ENCODE measurements around the gene LTA4H. TPM values are rescaled to one million over a fixed set of nuclear protein-coding genes. Genes with fewer than 3 reads are reported as not detected.

The LTA4H gene
- total RNA-seq, 4 donors from 2014 or later: 41.4 to 50.2 (median 44.7) TPM

DNA sequence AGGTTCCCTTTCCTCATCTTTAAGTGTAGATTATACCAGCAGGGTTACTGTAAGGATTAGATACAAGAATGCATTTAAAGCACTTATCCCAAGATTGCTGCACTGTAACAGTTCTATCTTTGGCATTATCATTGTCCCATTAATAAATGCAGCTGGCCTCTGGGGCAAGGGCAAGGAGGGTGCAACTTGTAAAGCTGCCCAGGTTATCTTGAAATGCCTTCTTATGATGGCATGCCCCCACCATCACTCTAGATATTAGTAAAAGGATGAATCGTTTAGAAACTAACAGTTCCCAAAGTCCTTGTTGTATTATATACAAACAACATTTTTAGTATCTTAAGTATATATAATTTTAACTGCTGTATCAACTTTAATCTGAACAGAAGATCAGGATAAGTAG lies 6.8 kb downstream of the LTA4H start:
- H3K36me3 ChIP-seq: peaks cover 0 to 51% (median 5%) of the 10 kb centered on the region in 3 donors
- H3K4me3 ChIP-seq: no peak overlapping the region
- 82 to 97% methylated on average over 1 of the region's 1 CpG for WGBS, 2 donors
- H3K27ac ChIP-seq: no peak overlapping the region
- H3K9me3 ChIP-seq: no peaks in the 10 kb centered on the region
- no peaks in the 10 kb centered on the region for H3K27me3 ChIP-seq
- peaks cover 0 to 21% (median 3%) of the 10 kb centered on the region in 4 donors for H3K4me1 ChIP-seq
- no peak for DNase-seq (ENCODE audit: low spot score in 2 of 2)
- no peak for TF ChIP-seq EP300 (IDR thresholded peaks at IDR 0.05)
- TF ChIP-seq, protein P1, sequence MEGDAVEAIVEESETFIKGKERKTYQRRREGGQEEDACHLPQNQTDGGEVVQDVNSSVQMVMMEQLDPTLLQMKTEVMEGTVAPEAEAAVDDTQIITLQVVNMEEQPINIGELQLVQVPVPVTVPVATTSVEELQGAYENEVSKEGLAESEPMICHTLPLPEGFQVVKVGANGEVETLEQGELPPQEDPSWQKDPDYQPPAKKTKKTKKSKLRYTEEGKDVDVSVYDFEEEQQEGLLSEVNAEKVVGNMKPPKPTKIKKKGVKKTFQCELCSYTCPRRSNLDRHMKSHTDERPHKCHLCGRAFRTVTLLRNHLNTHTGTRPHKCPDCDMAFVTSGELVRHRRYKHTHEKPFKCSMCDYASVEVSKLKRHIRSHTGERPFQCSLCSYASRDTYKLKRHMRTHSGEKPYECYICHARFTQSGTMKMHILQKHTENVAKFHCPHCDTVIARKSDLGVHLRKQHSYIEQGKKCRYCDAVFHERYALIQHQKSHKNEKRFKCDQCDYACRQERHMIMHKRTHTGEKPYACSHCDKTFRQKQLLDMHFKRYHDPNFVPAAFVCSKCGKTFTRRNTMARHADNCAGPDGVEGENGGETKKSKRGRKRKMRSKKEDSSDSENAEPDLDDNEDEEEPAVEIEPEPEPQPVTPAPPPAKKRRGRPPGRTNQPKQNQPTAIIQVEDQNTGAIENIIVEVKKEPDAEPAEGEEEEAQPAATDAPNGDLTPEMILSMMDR (IDR thresholded peaks at IDR 0.05): no peak
- TF ChIP-seq POLR2A (IDR thresholded peaks at IDR 0.05): no peak

GRCh38 chr12:96026331-96026730 lies 9.1 kb downstream of the LTA4H start:
- TF ChIP-seq, protein P1 (IDR thresholded peaks at IDR 0.05): no peak
- no peak for TF ChIP-seq POLR2A (IDR thresholded peaks at IDR 0.05)
- TF ChIP-seq EP300 (IDR thresholded peaks at IDR 0.05): no peak
- peaks cover 0 to 7% (median 0%) of the 10 kb centered on the region in 4 donors for H3K4me1 ChIP-seq
- no peak for DNase-seq (ENCODE audit: low spot score in 2 of 2)
- no peaks in the 10 kb centered on the region for H3K27me3 ChIP-seq
- 63 to 64% methylated on average over 1 of the region's 1 CpG for WGBS, 2 donors
- H3K27ac ChIP-seq: no peak overlapping the region
- H3K9me3 ChIP-seq: no peaks in the 10 kb centered on the region
- peaks cover 0 to 73% (median 5%) of the 10 kb centered on the region in 3 donors for H3K36me3 ChIP-seq
- no peak overlapping the region for H3K4me3 ChIP-seq

- 97 to 99% methylated on average over 4 of the region's 4 CpGs for WGBS, 2 donors
- Histone ChIP-seq H3K9me3 (no peaks in the 10 kb centered on the region), H3K4me3 (no peak overlapping the region), H3K4me1 (peaks cover 0 to 7% (median 0%) of the 10 kb centered on the region in 4 donors), H3K27me3 (no peaks in the 10 kb centered on the region), H3K36me3 (peaks cover 0 to 81% (median 5%) of the 10 kb centered on the region in 3 donors), H3K27ac (no peak overlapping the region)
- no peak for TF ChIP-seq EP300 (IDR thresholded peaks at IDR 0.05)
- TF ChIP-seq, protein P1 (IDR thresholded peaks at IDR 0.05): no peak
- TF ChIP-seq POLR2A (IDR thresholded peaks at IDR 0.05): no peak
- DNase-seq (ENCODE audit: low spot score in 2 of 2): no peak
Observed at GRCh38 chr12:96025518-96025917, 9.9 kb downstream of the LTA4H start.

- Histone ChIP-seq H3K4me1 (no peaks in the 10 kb centered on the region), H3K36me3 (peaks cover 0 to 92% (median 5%) of the 10 kb centered on the region in 3 donors), H3K27me3 (no peaks in the 10 kb centered on the region), H3K9me3 (no peaks in the 10 kb centered on the region), H3K27ac (no peak overlapping the region), H3K4me3 (no peak overlapping the region)
- TF ChIP-seq EP300 (IDR thresholded peaks at IDR 0.05) (no peak), POLR2A (IDR thresholded peaks at IDR 0.05) (no peak)
- no peak for DNase-seq (ENCODE audit: low spot score in 2 of 2)
- whole genome bisulfite sequencing, 2 donors: 82% methylated on average over 3 of the region's 3 CpGs
Observed at GRCh38 chr12:96020314-96021003, 14.9 kb downstream of the LTA4H start.

DNA sequence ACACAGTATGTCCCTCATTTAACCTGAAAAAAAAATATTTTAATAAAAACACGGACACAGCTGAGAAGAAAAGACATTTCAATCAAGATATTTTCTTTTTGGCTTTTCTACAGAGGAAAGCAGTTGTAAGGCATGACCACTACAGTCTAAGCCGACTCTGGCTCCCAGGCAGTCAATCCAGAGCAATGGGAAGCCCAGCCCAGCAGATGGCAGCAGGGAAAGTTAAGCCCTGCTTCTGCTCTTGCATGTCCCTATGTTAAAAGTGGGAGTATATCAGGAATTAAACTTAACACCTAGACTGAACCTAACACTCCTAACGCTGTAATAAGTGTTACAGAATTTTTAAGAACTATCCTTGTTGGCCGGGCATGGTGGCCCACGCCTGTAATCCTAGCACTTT lies 19.7 kb downstream of the LTA4H start:
- DNase-seq (ENCODE audit: low spot score in 2 of 2): no peak
- H3K27ac ChIP-seq: no peak overlapping the region
- H3K36me3 ChIP-seq: peaks cover 0 to 87% (median 13%) of the 10 kb centered on the region in 3 donors
- no peaks in the 10 kb centered on the region for H3K4me1 ChIP-seq
- no peak overlapping the region for H3K4me3 ChIP-seq
- no peaks in the 10 kb centered on the region for H3K27me3 ChIP-seq
- no peaks in the 10 kb centered on the region for H3K9me3 ChIP-seq
- TF ChIP-seq EP300 (IDR thresholded peaks at IDR 0.05): no peak
- TF ChIP-seq, protein P1 (IDR thresholded peaks at IDR 0.05): peak in 1 of 5 experiments; percentile 16
- 74 to 77% methylated on average over 5 of the region's 5 CpGs for WGBS, 2 donors

Measured in tibial nerve (tissue), 4 donors.